Tibial artery (tissue), 4 donors: ENCODE results near the gene EBLN2.

Experiments used
- DNase-seq, 2 donors: peaks; one replicate each; pipeline ENCODE4 v3.0.0-alpha.2; 2019
- H3K27ac ChIP-seq, 2 donors: fragments of 200-600 bp; sonication (generic) in 1 of 2; 1 replicate in 1 of 2; 2 replicates in 1 of 2; pipeline ENCODE4 v1.5.1; 2018 to 2019; ENCODE audit warnings: mild to moderate bottlenecking in 1 of 2
- H3K27me3 ChIP-seq, 2 donors: fragments of 200-600 bp; sonication (generic) in 1 of 2; one replicate each; pipeline versions ENCODE4 v1.5.1 to v1.6.0; 2016 to 2019
- H3K36me3 ChIP-seq, 3 donors: fragments of 200-600 bp; sonication (generic) in 2 of 3; one replicate each; pipeline ENCODE4 v1.5.1; 2016 to 2019; ENCODE audit warnings: mild to moderate bottlenecking in 2 of 3
- H3K4me1 ChIP-seq, 4 donors: fragments of 200-600 bp; sonication (generic) in 2 of 4; 1 replicate in 3 of 4; 2 replicates in 1 of 4; pipeline ENCODE4 v1.5.1; 2016 to 2019
- H3K4me3 ChIP-seq, 2 donors: fragments of 200-600 bp; sonication (generic) in 1 of 2; 1 replicate in 1 of 2; 2 replicates in 1 of 2; pipeline ENCODE4 v1.5.1; 2018 to 2019; ENCODE audit warnings: mild to moderate bottlenecking in 2 of 2
- H3K9me3 ChIP-seq, 3 donors: fragments of 200-600 bp; sonication (generic) in 1 of 3; one replicate each; pipeline ENCODE4 v1.5.1; 2016 to 2019
- CTCF ChIP-seq, 2 experiments: fragments of 200-600 bp in 1 of 2; fragments of 450-650 bp in 1 of 2; IDR thresholded peaks; one replicate each; pipeline ENCODE4 v1.5.1; 2017 to 2019; ENCODE audit warnings: antibody characterized with exemption in 2 of 2, mild to moderate bottlenecking in 1 of 2, moderate library complexity in 1 of 2
- intact Hi-C: fragments of 100-400 bp; cut with DNase I; formaldehyde crosslinking; loops from one replicate; pipeline ENCODE4 v1.15.0; 2023; ENCODE audit warnings: low total_unique reads

EBLN2 gene

GRCh38 chr3:73026111-73026759 is 35.2 kb upstream of the EBLN2 start:
- no peaks in the 10 kb centered on the region for H3K36me3 ChIP-seq
- H3K4me1 ChIP-seq, result peaks cover 0 to 61% (median 22%) of the 10 kb centered on the region in 4 donors
- H3K27ac ChIP-seq, result no peak overlapping the region
- intact Hi-C loops, result no loop called here
- no peaks in the 10 kb centered on the region for H3K9me3 ChIP-seq
- DNase-seq, result no peak
- H3K4me3 ChIP-seq, result no peak overlapping the region
- H3K27me3 ChIP-seq, result no peaks in the 10 kb centered on the region
- TF ChIP-seq CTCF (IDR thresholded peaks at IDR 0.05), result no peak

GRCh38 chr3:73026760-73027113 is 34.7 kb upstream of the EBLN2 start:
- no peaks in the 10 kb centered on the region for H3K9me3 ChIP-seq
- no peaks in the 10 kb centered on the region for H3K27me3 ChIP-seq
- peaks cover 0 to 65% (median 22%) of the 10 kb centered on the region in 4 donors for H3K4me1 ChIP-seq
- no peak overlapping the region for H3K4me3 ChIP-seq
- no peak overlapping the region for H3K27ac ChIP-seq
- no peak for TF ChIP-seq CTCF (IDR thresholded peaks at IDR 0.05)
- intact Hi-C loops, result no loop called here
- H3K36me3 ChIP-seq, result no peaks in the 10 kb centered on the region
- DNase-seq, result no peak

- intact Hi-C loops, result no loop called here
- Histone ChIP-seq H3K36me3 (no peaks in the 10 kb centered on the region), H3K9me3 (no peaks in the 10 kb centered on the region), H3K4me1 (peaks cover 0 to 66% (median 19%) of the 10 kb centered on the region in 4 donors), H3K27me3 (no peaks in the 10 kb centered on the region), H3K4me3 (no peak overlapping the region), H3K27ac (no peak overlapping the region)
- no peak for DNase-seq
- TF ChIP-seq CTCF (IDR thresholded peaks at IDR 0.05), result no peak
These were observed 32.7 kb upstream of the EBLN2 start for GRCh38 chr3:73028803-73029202.

GRCh38 chr3:73029321-73029796 is 32.1 kb upstream of the EBLN2 start:
- Histone ChIP-seq H3K27ac (no peak overlapping the region), H3K4me1 (peaks cover 0 to 61% (median 18%) of the 10 kb centered on the region in 4 donors)
- intact Hi-C loops, result no loop called here

GRCh38 chr3:73030073-73030597 is 31.3 kb upstream of the EBLN2 start:
- intact Hi-C loops, result no loop called here
- peaks cover 0 to 56% (median 15%) of the 10 kb centered on the region in 4 donors for H3K4me1 ChIP-seq
- H3K27ac ChIP-seq, result no peak overlapping the region

More at GRCh38 chr3:73029321-73029796, 32.1 kb upstream of the EBLN2 start:
- Histone ChIP-seq H3K27me3 (no peaks in the 10 kb centered on the region), H3K9me3 (no peaks in the 10 kb centered on the region), H3K4me3 (no peak overlapping the region), H3K36me3 (no peaks in the 10 kb centered on the region)
- DNase-seq, result no peak
- no peak for TF ChIP-seq CTCF (IDR thresholded peaks at IDR 0.05)

More at GRCh38 chr3:73030073-73030597, 31.3 kb upstream of the EBLN2 start:
- TF ChIP-seq CTCF (IDR thresholded peaks at IDR 0.05), result no peak
- Histone ChIP-seq H3K27me3 (no peaks in the 10 kb centered on the region), H3K4me3 (no peak overlapping the region), H3K9me3 (no peaks in the 10 kb centered on the region), H3K36me3 (no peaks in the 10 kb centered on the region)
- no peak for DNase-seq
